ENCODE measurements around the gene GRHL1. TPM values are rescaled to one million over a fixed set of nuclear protein-coding genes. Genes with fewer than 3 reads are reported as not detected.
A peak's percentile ranks its signal among the peaks of the same experiment; 100 is the strongest.

GRHL1 gene
- total RNA-seq, 6 experiments from 2014 or later, result 3.5 to 11.2 (median 6.2) TPM

DNA sequence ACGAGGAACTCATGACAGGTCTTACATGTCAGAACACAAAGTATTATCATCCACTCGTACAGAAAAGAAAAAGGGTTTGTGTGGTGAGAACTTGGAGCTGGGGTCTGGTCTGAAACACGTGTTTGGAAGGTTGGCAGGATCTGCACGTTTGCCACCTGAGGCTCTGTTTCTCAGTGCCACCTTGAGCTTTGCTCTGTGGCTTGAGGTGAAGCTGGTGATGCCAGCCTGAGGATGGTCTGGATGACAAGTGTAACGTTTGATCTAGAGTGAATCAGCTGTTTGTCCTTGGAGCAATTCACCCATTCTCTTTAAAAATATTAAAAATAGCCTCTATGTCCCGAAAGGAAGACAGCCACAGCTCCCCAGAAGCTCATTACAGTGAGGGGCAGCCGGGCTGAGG, 46.4 kb downstream of the GRHL1 start:
- intact Hi-C loops (cut with DNase I), result no loop called here
- ATAC-seq, result no peak
- Histone ChIP-seq H3K27ac (no peak overlapping the region), H3K36me3 (peaks cover 0 to 5% (median 3%) of the 10 kb centered on the region in 4 donors), H3K27me3 (no peaks in the 10 kb centered on the region), H3K4me1 (no peaks in the 10 kb centered on the region), H3K9me3 (no peaks in the 10 kb centered on the region), H3K4me3 (no peak overlapping the region)
- no peak for DNase-seq
- TF ChIP-seq, protein P1, sequence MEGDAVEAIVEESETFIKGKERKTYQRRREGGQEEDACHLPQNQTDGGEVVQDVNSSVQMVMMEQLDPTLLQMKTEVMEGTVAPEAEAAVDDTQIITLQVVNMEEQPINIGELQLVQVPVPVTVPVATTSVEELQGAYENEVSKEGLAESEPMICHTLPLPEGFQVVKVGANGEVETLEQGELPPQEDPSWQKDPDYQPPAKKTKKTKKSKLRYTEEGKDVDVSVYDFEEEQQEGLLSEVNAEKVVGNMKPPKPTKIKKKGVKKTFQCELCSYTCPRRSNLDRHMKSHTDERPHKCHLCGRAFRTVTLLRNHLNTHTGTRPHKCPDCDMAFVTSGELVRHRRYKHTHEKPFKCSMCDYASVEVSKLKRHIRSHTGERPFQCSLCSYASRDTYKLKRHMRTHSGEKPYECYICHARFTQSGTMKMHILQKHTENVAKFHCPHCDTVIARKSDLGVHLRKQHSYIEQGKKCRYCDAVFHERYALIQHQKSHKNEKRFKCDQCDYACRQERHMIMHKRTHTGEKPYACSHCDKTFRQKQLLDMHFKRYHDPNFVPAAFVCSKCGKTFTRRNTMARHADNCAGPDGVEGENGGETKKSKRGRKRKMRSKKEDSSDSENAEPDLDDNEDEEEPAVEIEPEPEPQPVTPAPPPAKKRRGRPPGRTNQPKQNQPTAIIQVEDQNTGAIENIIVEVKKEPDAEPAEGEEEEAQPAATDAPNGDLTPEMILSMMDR (IDR thresholded peaks at IDR 0.05), result no peak
- WGBS (ENCODE audit: insufficient coverage, low coverage, low lambda C conversion rate, missing lambda C conversion rate), result 54% methylated on average over 5 of the region's 7 CpGs

DNA sequence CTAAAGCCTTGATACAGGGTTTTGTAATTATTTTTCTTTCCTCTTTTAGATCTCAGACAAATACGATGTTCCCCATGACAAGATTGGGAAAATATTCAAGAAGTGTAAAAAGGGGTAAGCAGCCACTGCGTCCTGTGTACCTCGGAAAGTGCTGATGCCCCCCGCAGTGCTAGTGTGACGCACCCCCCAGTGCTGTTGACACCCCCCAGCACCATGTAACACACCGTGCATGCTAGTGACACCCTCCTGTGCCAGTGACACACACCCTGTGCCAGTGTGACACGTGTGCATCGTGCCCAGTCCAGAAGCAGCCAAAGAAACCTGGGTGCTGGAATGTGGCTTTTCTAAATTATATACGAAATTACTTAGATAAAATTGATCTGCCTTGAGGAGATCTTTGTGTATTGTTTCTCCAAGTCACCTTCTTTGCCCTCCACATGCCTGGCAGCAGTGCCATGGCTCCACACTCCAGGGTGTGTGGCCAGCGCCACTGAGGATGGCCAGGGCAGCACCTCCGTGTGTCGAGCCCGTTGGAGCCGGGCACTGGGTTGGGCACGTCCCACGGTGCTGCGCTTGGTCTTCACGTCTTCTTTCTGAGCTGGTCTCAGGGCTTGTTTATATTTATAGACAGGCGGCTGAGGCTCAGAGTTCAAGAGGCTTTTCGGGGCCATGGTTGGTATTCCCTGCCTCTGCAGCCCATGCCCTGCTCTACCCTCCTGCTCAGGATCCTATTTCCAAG, 47.6 kb downstream of the GRHL1 start:
- ATAC-seq (peak in 2 of 4 donors; percentile 16 to 25), DNase-seq (no peak)
- Histone ChIP-seq H3K4me1 (no peaks in the 10 kb centered on the region), H3K36me3 (peaks cover 0 to 5% (median 3%) of the 10 kb centered on the region in 4 donors), H3K27me3 (no peaks in the 10 kb centered on the region), H3K27ac (no peak overlapping the region), H3K9me3 (no peaks in the 10 kb centered on the region), H3K4me3 (no peak overlapping the region)
- intact Hi-C loops (cut with DNase I), result no loop called here
- 78% methylated on average over 15 of the region's 20 CpGs for WGBS (ENCODE audit: insufficient coverage, low coverage, low lambda C conversion rate, missing lambda C conversion rate)
- TF ChIP-seq, protein P1 (IDR thresholded peaks at IDR 0.05), result no peak
- TF ChIP-seq POLR2A (IDR thresholded peaks at IDR 0.05), result no peak

DNA sequence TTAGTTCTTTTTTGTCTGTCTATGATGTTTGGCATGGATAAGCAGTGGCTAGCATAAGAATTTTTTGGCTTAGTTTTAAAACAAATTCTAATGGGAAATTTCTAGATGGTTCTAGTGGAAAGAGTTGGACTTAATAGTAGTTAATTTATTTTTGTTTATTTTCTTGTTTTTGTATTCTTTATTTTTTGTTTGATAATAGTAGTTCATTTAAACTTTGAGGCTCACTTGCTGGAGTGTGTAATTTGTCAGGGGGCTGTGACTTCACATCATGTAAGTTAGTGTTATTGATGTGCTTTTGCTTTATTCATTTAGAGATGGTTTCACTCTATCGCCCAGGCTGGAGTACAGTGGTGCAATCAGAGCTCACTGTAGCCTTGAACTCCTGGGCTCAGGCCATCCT, 48.2 kb downstream of the GRHL1 start:
- no peak overlapping the region for H3K27ac ChIP-seq
- intact Hi-C loops (cut with DNase I), result no loop called here
- no peaks in the 10 kb centered on the region for H3K4me1 ChIP-seq
- 40% methylated on average over 1 of the region's 1 CpG for WGBS (ENCODE audit: insufficient coverage, low coverage, low lambda C conversion rate, missing lambda C conversion rate)
- ATAC-seq (no peak), DNase-seq (no peak)
- no peaks in the 10 kb centered on the region for H3K9me3 ChIP-seq
- H3K36me3 ChIP-seq, result peaks cover 0 to 5% (median 3%) of the 10 kb centered on the region in 4 donors
- TF ChIP-seq, protein P1 (IDR thresholded peaks at IDR 0.05), result no peak
- no peak for TF ChIP-seq POLR2A (IDR thresholded peaks at IDR 0.05)
- H3K4me3 ChIP-seq, result no peak overlapping the region
- no peaks in the 10 kb centered on the region for H3K27me3 ChIP-seq

DNA sequence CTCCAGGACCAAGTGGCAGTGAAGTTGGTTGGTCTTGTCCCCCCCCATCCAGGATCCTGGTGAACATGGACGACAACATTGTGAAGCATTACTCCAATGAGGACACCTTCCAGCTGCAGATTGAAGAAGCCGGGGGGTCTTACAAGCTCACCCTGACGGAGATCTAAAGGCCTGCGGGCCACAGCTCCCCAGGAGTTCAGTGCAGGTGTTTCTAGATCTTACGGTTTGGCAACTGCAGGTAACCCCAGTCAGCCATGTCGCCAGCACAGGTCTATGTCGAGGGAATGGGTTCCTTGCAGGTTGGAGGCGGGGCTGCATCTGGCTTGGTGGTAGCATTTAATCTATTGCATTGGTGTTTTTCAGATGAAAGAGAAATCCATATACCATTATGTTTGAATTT, 49.0 kb downstream of the GRHL1 start:
- TF ChIP-seq POLR2A (IDR thresholded peaks at IDR 0.05), result no peak

DNA sequence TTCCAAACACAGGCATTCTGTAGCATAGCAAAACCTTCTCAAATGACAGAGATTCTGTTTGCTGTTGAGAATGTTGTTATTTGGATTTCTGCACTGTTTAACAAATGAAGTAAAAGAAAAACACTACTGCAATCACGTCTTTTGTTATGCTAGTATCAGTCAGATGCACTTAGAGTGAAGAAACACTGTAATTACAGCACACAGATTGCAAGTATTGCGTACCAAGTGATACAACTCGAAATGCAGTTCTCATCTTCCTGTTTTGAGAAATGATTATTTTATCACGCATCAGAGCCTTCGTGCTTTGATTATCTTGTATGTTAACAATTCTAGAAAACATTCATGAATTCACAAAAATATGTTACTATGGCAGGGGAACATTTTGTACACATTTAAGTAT, 50.1 kb downstream of the GRHL1 start:
- DNase-seq, result no peak
- H3K27me3 ChIP-seq, result no peaks in the 10 kb centered on the region
- H3K4me1 ChIP-seq, result peaks cover 0 to 4% (median under 1%) of the 10 kb centered on the region in 4 donors
- TF ChIP-seq POLR2A (IDR thresholded peaks at IDR 0.05), result no peak
- TF ChIP-seq, protein P1 (IDR thresholded peaks at IDR 0.05), result no peak
- no peak overlapping the region for H3K27ac ChIP-seq
- WGBS (ENCODE audit: insufficient coverage, low coverage, low lambda C conversion rate, missing lambda C conversion rate), result 69% methylated on average over 5 of the region's 5 CpGs
- no peaks in the 10 kb centered on the region for H3K36me3 ChIP-seq
- no peak overlapping the region for H3K4me3 ChIP-seq
- ATAC-seq, result no peak
- intact Hi-C loops (cut with DNase I), result no loop called here
- H3K9me3 ChIP-seq, result no peaks in the 10 kb centered on the region

More for the DNA sequence above, 49.0 kb downstream of the GRHL1 start:
- Histone ChIP-seq H3K36me3 (peaks cover 0 to 5% (median 3%) of the 10 kb centered on the region in 4 donors), H3K27ac (no peak overlapping the region), H3K4me3 (no peak overlapping the region), H3K9me3 (no peaks in the 10 kb centered on the region), H3K27me3 (no peaks in the 10 kb centered on the region), H3K4me1 (no peaks in the 10 kb centered on the region)
- DNase-seq, result no peak
- intact Hi-C loops (cut with DNase I), result no loop called here
- WGBS (ENCODE audit: insufficient coverage, low coverage, low lambda C conversion rate, missing lambda C conversion rate), result 100% methylated on average over 1 of the region's 8 CpGs
- ATAC-seq, result no peak
